HL-60 (cell line): ENCODE measurements around the gene SOS2.

Experiments
- DNase-seq, 2 experiments: peaks; one replicate each; pipeline ENCODE4 v3.0.0-alpha.2; 2010 to 2020; ENCODE audit warnings: low read depth in 1 of 2, low spot score in 1 of 2
- H3K27ac ChIP-seq: fragments of 250-450 bp; sonication (Bioruptor Pico); replicated peaks from 2 replicates; pipeline ENCODE4 v1.5.1; 2020; ENCODE audit warnings: mild to moderate bottlenecking, moderate library complexity
- H3K27me3 ChIP-seq: fragments of 250-450 bp; sonication (Bioruptor Pico); 2 replicates; pipeline ENCODE4 v1.5.1; 2021; ENCODE audit warnings: mild to moderate bottlenecking, moderate library complexity; ENCODE audit not compliant: insufficient read depth, poor library complexity, severe bottlenecking
- H3K4me3 ChIP-seq: replicated peaks from 2 replicates; pipeline ENCODE4 v1.5.1; 2011; ENCODE audit warnings: mild to moderate bottlenecking, control low read depth, low read length; ENCODE audit not compliant: insufficient read depth
- CTCF ChIP-seq: IDR thresholded peaks from one replicate; pipeline ENCODE4 v1.5.1; 2011; ENCODE audit warnings: low read length, control low read depth, inconsistent platforms; ENCODE audit not compliant: insufficient read depth
- GABPA ChIP-seq: IDR thresholded peaks from 2 replicates; pipeline ENCODE4 v1.6.1; 2012; ENCODE audit warnings: low read depth
- POLR2AphosphoS5 ChIP-seq: IDR thresholded peaks from 2 replicates; pipeline ENCODE4 v1.6.1; 2012; ENCODE audit warnings: low read depth
- REST ChIP-seq: IDR thresholded peaks from 2 replicates; pipeline ENCODE4 v1.6.1; 2012; ENCODE audit warnings: low read depth; ENCODE audit not compliant: insufficient replicate concordance
- SPI1 ChIP-seq: IDR thresholded peaks from 2 replicates; pipeline ENCODE4 v1.6.1; 2012; ENCODE audit warnings: low read depth, mild to moderate bottlenecking, borderline replicate concordance

Gene SOS2

GRCh38 chr14:50260072-50260471, 28.7 kb upstream of the SOS2 start:
- H3K27me3 ChIP-seq, result no peaks in the 10 kb centered on the region
- TF ChIP-seq REST, result no peak
- no peak for TF ChIP-seq CTCF
- TF ChIP-seq POLR2AphosphoS5, result no peak
- TF ChIP-seq SPI1, result no peak
- TF ChIP-seq GABPA, result no peak
- no peak overlapping the region for H3K27ac ChIP-seq
- no peak overlapping the region for H3K4me3 ChIP-seq
- DNase-seq, result no peak

GRCh38 chr14:50257732-50258131, 26.4 kb upstream of the SOS2 start:
- TF ChIP-seq REST (no peak), CTCF (no peak), GABPA (no peak), POLR2AphosphoS5 (no peak), SPI1 (no peak)
- Histone ChIP-seq H3K27ac (no peak overlapping the region), H3K27me3 (no peaks in the 10 kb centered on the region)

GRCh38 chr14:50254248-50254647, 22.9 kb upstream of the SOS2 start:
- Histone ChIP-seq H3K4me3 (no peak overlapping the region), H3K27ac (no peak overlapping the region), H3K27me3 (no peaks in the 10 kb centered on the region)
- DNase-seq, result no peak
- TF ChIP-seq REST (no peak), GABPA (no peak)

More at GRCh38 chr14:50257732-50258131, 26.4 kb upstream of the SOS2 start:
- DNase-seq, result no peak
- no peak overlapping the region for H3K4me3 ChIP-seq
